NCI-H146 (cell line): ENCODE measurements around the gene LPCAT1.
"Not testable (repeated sequence)": the region's sequence is repeated elsewhere in the genome, so short reads cannot be mapped to it uniquely, and the experiment has no call there.

Experiments used
- DNase-seq: peaks from one replicate; lab custom pipeline; 2025; lab: John Stamatoyannopoulos, UW

LPCAT1 gene

GRCh38 chr5:1522601-1523479 lies 920 bp downstream of the LPCAT1 start:
- peak; percentile 50 for DNase-seq

DNA sequence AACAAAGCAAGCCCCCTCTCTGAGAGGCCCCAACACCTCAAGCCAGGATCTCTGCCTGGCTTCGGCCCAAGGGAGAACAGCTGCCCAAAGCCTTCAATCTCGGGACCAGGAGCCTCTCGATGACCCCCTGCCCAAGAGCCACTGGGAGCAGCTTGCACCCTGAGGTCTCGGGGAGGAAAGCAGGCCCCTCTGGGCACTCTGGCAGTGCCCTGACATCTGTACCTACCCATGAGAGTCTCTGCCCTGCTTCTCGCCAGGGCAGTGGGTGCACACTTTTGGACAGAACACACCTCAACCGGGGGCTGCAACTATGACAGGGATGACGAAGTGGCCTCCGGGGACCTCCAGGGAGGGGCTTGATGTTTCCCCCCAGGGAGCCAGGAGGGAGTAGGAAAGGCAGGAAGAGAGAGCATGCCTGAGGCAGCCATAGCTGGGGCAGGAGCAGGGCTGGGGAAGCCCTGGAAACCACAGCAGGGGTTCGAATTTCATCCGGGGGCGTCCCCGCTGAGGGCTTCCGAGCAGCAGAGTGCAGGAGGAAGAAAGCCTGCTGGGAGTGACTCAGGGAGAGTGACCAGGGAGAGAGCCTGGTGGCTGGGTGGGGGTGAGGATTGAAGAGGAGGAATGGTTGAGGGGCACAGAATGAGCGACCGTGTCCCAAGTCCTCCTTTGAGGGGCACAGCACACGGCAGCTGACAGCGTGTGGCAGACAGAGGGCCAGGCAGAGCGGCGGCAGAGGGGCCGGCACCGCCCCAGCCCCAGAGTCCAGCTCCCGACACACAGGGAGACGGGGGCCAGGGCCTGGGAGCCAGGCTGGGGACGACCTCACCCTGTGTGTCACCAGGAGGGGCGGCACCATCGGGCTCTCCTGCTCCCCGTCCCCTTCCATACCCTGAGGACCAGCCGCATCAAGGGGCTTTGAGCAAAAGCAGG lies 1.8 kb downstream of the LPCAT1 start:
- no peak for DNase-seq

- DNase-seq, result no peak
Measured at GRCh38 chr5:1520791-1521453, 2.8 kb downstream of the LPCAT1 start.

DNA sequence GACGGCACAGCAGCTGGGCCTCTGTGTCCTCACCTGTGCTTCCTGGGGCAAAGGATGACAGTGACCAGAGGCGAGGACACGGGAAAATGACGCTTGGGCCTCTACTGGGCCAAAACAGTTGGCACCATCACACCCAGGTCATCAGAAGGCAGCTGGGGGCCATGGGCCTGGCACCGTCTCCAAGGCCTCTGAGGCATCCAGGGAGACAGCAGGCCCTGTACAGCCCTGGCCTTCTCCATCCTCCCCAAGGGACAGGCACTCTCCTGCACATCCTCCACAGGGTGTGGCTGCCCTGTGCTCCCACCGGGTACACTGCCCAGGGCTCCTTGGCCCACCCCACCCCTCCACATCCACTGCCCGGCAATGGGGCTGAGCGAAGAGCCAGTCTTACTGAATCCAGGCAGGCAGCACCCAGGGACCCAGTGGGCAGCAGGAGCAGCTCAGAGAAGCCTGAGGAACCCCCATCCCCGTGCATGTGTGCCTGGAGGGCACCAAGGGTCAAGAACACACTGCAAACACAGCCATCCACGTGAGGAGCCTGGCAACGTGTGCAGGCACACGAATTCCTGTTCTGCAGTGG lies 4.0 kb downstream of the LPCAT1 start:
- no peak for DNase-seq

DNA sequence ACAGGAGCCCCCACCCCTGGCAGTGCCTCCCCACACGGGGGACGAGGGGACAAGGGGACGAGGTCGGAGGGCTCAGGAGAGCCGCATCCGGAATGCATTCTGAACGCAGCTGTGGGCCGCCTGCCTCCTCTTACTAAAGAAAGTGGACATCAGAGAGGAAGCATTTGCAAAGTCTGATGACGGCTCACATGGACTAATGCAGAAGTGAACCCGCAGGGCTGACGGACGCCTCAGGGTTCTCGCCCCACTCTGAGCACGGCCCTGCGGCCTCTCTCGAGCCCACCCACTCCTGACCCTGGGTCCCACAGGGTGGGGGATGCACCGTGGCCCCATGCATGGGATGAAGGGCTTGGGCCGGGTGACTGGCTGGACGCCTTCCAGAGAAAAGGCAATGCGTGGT lies 5.9 kb downstream of the LPCAT1 start:
- DNase-seq, result no peak

GRCh38 chr5:1516615-1517601 lies 6.9 kb downstream of the LPCAT1 start:
- DNase-seq, result no peak

GRCh38 chr5:1515921-1516571 lies 7.7 kb downstream of the LPCAT1 start:
- no peak for DNase-seq

- DNase-seq, result no peak
Measured at GRCh38 chr5:1515311-1515920, 8.3 kb downstream of the LPCAT1 start.

GRCh38 chr5:1514819-1515310 lies 8.9 kb downstream of the LPCAT1 start:
- DNase-seq, result not testable (repeated sequence)

- no peak for DNase-seq
Measured at GRCh38 chr5:1514027-1514818, 9.5 kb downstream of the LPCAT1 start.

GRCh38 chr5:1513326-1514026 lies 10.3 kb downstream of the LPCAT1 start:
- DNase-seq, result no peak

GRCh38 chr5:1512541-1513291 lies 11.0 kb downstream of the LPCAT1 start:
- peak; percentile 39 for DNase-seq

DNA sequence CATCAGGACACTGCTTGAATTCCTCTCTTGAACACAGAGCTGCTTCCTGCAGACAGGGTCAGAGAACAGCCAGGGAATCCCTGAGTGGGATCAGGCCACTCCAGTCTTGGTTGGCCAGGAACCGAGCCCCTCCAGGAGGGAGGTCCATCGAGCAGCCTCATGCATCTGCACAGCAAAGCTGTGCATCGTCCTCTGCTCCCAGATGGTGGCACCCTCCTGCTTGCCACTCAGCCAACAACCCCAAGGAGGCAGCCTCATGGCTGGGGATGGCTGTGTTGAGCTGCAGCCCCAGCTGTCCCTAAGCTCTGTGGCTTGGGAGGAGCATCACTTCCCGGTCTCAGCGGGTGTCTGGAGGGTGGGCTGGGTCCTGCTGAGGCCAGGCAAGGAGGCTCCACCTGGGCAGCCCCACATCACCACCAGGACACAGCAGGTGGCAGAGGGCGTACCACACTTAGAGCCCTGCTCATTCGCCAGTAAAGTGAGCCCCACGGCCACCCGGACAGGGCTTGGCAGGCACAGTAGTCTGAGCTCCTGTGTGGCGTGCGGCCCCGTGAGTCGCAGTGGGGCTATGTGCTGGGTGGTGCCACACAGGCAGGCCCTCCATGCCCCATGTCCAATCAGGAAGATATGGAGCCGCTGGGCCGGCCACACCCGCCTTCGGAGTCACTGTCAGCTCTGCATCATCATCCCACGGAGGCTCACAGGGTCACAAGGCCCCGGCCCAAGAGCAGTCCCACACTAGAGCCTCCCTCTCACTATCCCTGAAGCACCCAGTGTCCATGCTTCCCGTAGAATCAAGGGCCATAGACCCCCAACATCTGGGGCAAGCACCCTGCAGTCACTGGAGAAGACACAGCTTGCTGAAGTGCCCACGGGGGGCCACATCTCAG lies 11.9 kb downstream of the LPCAT1 start:
- DNase-seq, result no peak

GRCh38 chr5:1511048-1511447 lies 12.7 kb downstream of the LPCAT1 start:
- DNase-seq, result no peak

GRCh38 chr5:1510631-1511030 lies 13.1 kb downstream of the LPCAT1 start:
- no peak for DNase-seq

- DNase-seq, result no peak
Measured at GRCh38 chr5:1510151-1510561, 13.6 kb downstream of the LPCAT1 start.
